Astrocyte (in vitro differentiated cells and primary cell): ENCODE data around the gene R3HDML. TPM values are rescaled to one million over a fixed set of nuclear protein-coding genes. Genes with fewer than 3 reads are reported as not detected.

ENCODE experiments used
- DNase-seq: peaks from one replicate; pipeline ENCODE4 v3.0.0-alpha.2; 2010; ENCODE audit warnings: low read depth
- FAIRE-seq: peaks from 2 replicates; lab custom pipeline; 2011; peaks lifted over from hg19 to GRCh38; lab: Jason Lieb, UNC
- H2AFZ ChIP-seq: 2 replicates; pipeline ENCODE4 v1.6.0; 2012; ENCODE audit warnings: low read depth, low read length, inconsistent platforms
- H3K27ac ChIP-seq: 2 replicates; pipeline ENCODE4 v1.5.1; 2011; ENCODE audit warnings: low read depth, low read length, inconsistent platforms
- H3K27me3 ChIP-seq: 2 replicates; pipeline ENCODE4 v1.6.0; 2011; ENCODE audit warnings: low read length, inconsistent platforms; ENCODE audit not compliant: insufficient read depth
- H3K36me3 ChIP-seq: 2 replicates; pipeline ENCODE4 v1.5.1; 2011; ENCODE audit warnings: low read length, inconsistent platforms; ENCODE audit not compliant: insufficient read depth
- H3K4me1 ChIP-seq: 2 replicates; pipeline ENCODE4 v1.5.1; 2011; ENCODE audit warnings: low read length, inconsistent platforms; ENCODE audit not compliant: insufficient read depth
- H3K4me2 ChIP-seq: 2 replicates; pipeline ENCODE4 v1.6.0; 2012; ENCODE audit warnings: low read length, inconsistent platforms
- H3K4me3 ChIP-seq: 2 replicates; pipeline ENCODE4 v1.5.1; 2011; ENCODE audit warnings: low read depth, mild to moderate bottlenecking, low read length, inconsistent platforms; ENCODE audit not compliant: insufficient read depth
- H3K79me2 ChIP-seq: 2 replicates; pipeline ENCODE4 v1.6.0; 2012; ENCODE audit warnings: mild to moderate bottlenecking, low read length, inconsistent platforms; ENCODE audit not compliant: insufficient read depth
- H3K9ac ChIP-seq: 2 replicates; pipeline ENCODE4 v1.6.0; 2012; ENCODE audit warnings: mild to moderate bottlenecking, low read length, inconsistent platforms
- H3K9me3 ChIP-seq: 2 replicates; pipeline ENCODE4 v1.5.1; 2012; ENCODE audit warnings: low read depth, mild to moderate bottlenecking, low read length, inconsistent platforms; ENCODE audit not compliant: insufficient read depth
- H4K20me1 ChIP-seq: 2 replicates; pipeline ENCODE4 v1.6.0; 2012; ENCODE audit warnings: low read length, inconsistent platforms; ENCODE audit not compliant: insufficient read depth
- H3K27ac Mint-ChIP-seq: one replicate; pipeline ENCODE4 v1.8.0; 2021; ENCODE audit warnings: mild to moderate bottlenecking, mixed read lengths; ENCODE audit not compliant: unreplicated experiment
- H3K27me3 Mint-ChIP-seq: one replicate; pipeline ENCODE4 v1.8.0; 2021; ENCODE audit warnings: low read depth, mixed read lengths; ENCODE audit not compliant: unreplicated experiment
- H3K36me3 Mint-ChIP-seq: one replicate; pipeline ENCODE4 v1.8.0; 2021; ENCODE audit warnings: low read depth, mixed read lengths; ENCODE audit not compliant: unreplicated experiment
- H3K4me1 Mint-ChIP-seq: one replicate; pipeline ENCODE4 v1.8.0; 2021; ENCODE audit warnings: low read depth, mixed read lengths; ENCODE audit not compliant: unreplicated experiment
- H3K4me3 Mint-ChIP-seq: one replicate; pipeline ENCODE4 v1.8.0; 2021; ENCODE audit warnings: mild to moderate bottlenecking, moderate library complexity, mixed read lengths; ENCODE audit not compliant: unreplicated experiment
- H3K9me3 Mint-ChIP-seq: one replicate; pipeline ENCODE4 v1.8.0; 2021; ENCODE audit warnings: mild to moderate bottlenecking, mixed read lengths; ENCODE audit not compliant: unreplicated experiment
- EZH2 ChIP-seq: IDR thresholded peaks from 2 replicates; pipeline ENCODE4 v1.6.1; 2012; ENCODE audit warnings: mild to moderate bottlenecking, low read length, inconsistent platforms; ENCODE audit not compliant: insufficient read depth
- total RNA-seq: library from RNA; stranded (reverse); gene quantifications from 2 replicates; pipeline ENCODE4 v1.2.1, GENCODE V29; 2021
- TF ChIP-seq, protein P1 (sequence below): IDR thresholded peaks from 2 replicates; pipeline ENCODE4 v1.5.1; 2011; ENCODE audit warnings: low read depth, mild to moderate bottlenecking, inconsistent platforms, low read length, moderate library complexity; ENCODE audit not compliant: insufficient read depth

R3HDML gene
- total RNA-seq, 1 donor from 2014 or later, result 0.25 TPM

DNA sequence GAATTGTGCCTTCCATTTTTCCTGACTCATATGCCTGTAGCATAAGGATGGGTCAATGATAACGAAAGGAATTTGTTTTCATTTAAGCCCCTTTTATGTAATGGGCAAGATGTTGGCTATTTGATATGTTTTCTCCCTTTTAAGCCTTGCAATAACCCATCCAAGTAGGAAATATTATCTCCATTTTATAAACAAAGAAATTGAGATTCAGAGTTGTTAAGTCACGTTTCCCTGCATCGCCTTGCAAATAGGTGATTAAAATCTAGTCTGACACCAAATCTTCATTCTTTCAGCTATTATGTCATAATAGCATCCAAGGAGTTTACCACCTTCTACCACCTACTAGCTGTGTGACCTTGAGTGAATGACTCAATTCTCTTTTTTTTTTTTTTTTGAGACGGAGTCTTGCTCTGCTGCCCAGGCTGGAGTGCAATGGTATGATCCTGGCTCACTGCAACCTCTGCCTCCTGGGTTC, 25.7 kb downstream of the R3HDML start:
- Histone ChIP-seq H3K9ac (no peak overlapping the region), H2AFZ (no peak overlapping the region), H3K4me3 (no peak overlapping the region), H3K4me1 (no peaks in the 10 kb centered on the region), H3K36me3 (no peaks in the 10 kb centered on the region), H3K27me3 (peaks cover 4% of the 10 kb centered on the region), H3K27ac (no peak overlapping the region), H3K79me2 (no peaks in the 10 kb centered on the region), H3K4me2 (no peak overlapping the region), H4K20me1 (no peaks in the 10 kb centered on the region), H3K9me3 (no peaks in the 10 kb centered on the region)
- no peak overlapping the region for H3K27ac Mint-ChIP-seq
- no peaks in the 10 kb centered on the region for H3K36me3 Mint-ChIP-seq
- H3K4me1 Mint-ChIP-seq, result no peaks in the 10 kb centered on the region
- H3K4me3 Mint-ChIP-seq, result no peak overlapping the region
- TF ChIP-seq, protein P1, sequence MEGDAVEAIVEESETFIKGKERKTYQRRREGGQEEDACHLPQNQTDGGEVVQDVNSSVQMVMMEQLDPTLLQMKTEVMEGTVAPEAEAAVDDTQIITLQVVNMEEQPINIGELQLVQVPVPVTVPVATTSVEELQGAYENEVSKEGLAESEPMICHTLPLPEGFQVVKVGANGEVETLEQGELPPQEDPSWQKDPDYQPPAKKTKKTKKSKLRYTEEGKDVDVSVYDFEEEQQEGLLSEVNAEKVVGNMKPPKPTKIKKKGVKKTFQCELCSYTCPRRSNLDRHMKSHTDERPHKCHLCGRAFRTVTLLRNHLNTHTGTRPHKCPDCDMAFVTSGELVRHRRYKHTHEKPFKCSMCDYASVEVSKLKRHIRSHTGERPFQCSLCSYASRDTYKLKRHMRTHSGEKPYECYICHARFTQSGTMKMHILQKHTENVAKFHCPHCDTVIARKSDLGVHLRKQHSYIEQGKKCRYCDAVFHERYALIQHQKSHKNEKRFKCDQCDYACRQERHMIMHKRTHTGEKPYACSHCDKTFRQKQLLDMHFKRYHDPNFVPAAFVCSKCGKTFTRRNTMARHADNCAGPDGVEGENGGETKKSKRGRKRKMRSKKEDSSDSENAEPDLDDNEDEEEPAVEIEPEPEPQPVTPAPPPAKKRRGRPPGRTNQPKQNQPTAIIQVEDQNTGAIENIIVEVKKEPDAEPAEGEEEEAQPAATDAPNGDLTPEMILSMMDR, result no peak
- no peak for TF ChIP-seq EZH2
- no peaks in the 10 kb centered on the region for H3K9me3 Mint-ChIP-seq
- no peak for DNase-seq
- FAIRE-seq, result no peak
- peaks cover 23% of the 10 kb centered on the region for H3K27me3 Mint-ChIP-seq

GRCh38 chr20:44364068-44364467, 27.2 kb downstream of the R3HDML start:
- Histone ChIP-seq H3K27ac (no peak overlapping the region), H2AFZ (no peak overlapping the region), H3K9ac (no peak overlapping the region), H3K4me1 (no peaks in the 10 kb centered on the region), H3K36me3 (no peaks in the 10 kb centered on the region), H3K79me2 (no peaks in the 10 kb centered on the region), H3K4me3 (no peak overlapping the region), H3K9me3 (no peaks in the 10 kb centered on the region), H3K27me3 (peaks cover 4% of the 10 kb centered on the region), H3K4me2 (no peak overlapping the region), H4K20me1 (no peaks in the 10 kb centered on the region)
- DNase-seq, result no peak
- no peaks in the 10 kb centered on the region for H3K36me3 Mint-ChIP-seq
- H3K27me3 Mint-ChIP-seq, result peaks cover 17% of the 10 kb centered on the region
- H3K4me3 Mint-ChIP-seq, result no peak overlapping the region
- H3K4me1 Mint-ChIP-seq, result no peaks in the 10 kb centered on the region
- H3K27ac Mint-ChIP-seq, result no peak overlapping the region
- FAIRE-seq, result no peak
- TF ChIP-seq, protein P1, result no peak
- no peak for TF ChIP-seq EZH2
- H3K9me3 Mint-ChIP-seq, result no peaks in the 10 kb centered on the region

- Histone ChIP-seq H3K27me3 (peaks cover 2% of the 10 kb centered on the region), H4K20me1 (no peaks in the 10 kb centered on the region), H3K9me3 (no peaks in the 10 kb centered on the region), H3K4me1 (no peaks in the 10 kb centered on the region), H3K9ac (no peak overlapping the region), H2AFZ (no peak overlapping the region), H3K79me2 (no peaks in the 10 kb centered on the region), H3K4me2 (no peak overlapping the region), H3K36me3 (no peaks in the 10 kb centered on the region), H3K4me3 (no peak overlapping the region), H3K27ac (no peak overlapping the region)
- Mint-ChIP-seq H3K4me1 (no peaks in the 10 kb centered on the region), H3K9me3 (no peaks in the 10 kb centered on the region), H3K36me3 (no peaks in the 10 kb centered on the region), H3K27ac (no peak overlapping the region), H3K4me3 (no peak overlapping the region), H3K27me3 (peaks cover 14% of the 10 kb centered on the region)
- no peak for TF ChIP-seq EZH2
- TF ChIP-seq, protein P1, result no peak
- DNase-seq (no peak), FAIRE-seq (no peak)
These were observed 27.9 kb downstream of the R3HDML start for GRCh38 chr20:44364780-44365179.
